DMS 273 (cell line): ENCODE data around the gene PTPRD.
"Not testable (repeated sequence)": the region's sequence is repeated elsewhere in the genome, so short reads cannot be mapped to it uniquely, and the experiment has no call there.

Experiments used
- DNase-seq: peaks from one replicate; lab custom pipeline; 2025; ENCODE audit not compliant: unreplicated experiment; lab: John Stamatoyannopoulos, UW

PTPRD gene

DNA sequence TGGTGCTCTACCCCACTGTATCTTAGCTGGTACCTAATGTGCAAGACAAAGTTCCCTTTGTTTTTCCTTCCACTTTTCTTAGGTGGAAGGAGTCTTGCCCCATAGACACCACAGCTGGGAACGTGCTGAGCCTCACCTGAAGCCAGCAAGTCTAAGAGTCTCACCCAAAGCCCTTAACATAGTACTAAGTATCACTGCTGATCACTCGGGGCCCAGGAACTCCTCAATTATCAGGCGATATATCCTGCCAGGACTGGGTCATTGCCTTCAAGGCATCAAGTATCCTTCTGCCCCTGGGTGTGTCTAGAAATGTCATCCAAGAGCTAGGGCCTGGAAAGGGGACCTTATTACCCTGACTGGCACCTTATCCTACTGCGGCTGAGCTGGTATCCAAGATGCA, 123.9 kb downstream of the PTPRD start:
- DNase-seq, result no peak

DNA sequence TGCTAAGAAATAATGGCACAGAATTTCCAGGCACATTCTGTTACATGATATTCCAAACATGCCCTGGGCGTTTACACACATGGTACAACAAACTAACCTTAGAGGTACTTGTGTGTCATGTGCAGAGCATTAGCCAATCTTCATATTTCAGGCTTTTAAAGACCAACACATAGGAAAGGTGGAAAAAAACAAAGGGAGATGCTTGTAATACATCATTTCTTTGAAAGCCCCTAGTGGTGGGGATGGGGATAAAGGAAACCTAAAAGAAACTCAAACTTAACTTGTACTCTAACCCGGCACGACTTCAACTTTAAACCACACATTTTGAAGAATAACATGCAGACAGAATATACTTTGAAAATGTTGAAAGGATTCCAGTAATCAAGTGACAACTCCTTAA, 133.6 kb downstream of the PTPRD start:
- peak; percentile 47 for DNase-seq

DNA sequence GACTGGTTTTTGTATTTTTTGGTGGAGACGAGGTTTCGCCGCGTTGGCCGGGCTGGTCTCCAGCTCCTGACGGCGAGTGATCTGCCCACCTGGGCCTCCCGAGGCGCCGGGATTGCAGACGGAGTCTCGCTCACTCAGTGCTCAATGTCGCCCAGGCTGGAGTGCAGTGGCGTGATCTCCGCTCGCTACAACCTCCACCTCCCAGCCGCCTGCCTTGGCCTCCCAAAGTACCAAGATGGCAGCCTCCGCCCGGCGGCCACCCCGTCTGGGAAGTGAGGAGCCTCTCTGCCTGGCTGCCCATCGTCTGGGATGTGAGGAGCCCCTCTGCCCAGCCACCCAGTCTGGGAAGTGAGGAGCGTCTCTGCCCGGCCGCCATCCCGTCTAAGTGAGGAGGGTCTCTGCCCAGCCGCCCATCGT, 163.6 kb downstream of the PTPRD start:
- not testable (repeated sequence) for DNase-seq

DNA sequence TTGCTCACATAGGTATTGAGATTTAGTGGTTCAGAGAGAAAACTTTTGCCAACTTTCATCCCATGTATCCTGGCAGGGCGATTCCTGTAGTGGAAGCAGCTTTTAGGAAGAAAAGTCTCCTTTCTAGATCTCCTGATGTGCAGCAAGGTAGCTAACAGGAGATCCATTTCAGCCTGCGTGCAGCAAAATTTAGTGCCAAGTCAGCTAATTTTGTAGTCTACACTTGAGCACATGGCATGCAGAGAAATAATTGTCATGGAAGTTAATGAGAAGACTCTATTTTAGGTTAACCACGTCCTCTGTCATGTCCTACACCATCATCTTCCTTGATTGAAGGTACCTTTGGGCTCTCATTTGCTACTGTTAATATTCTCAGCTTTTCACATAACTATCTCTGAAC, 165.8 kb downstream of the PTPRD start:
- DNase-seq, result peak; percentile 42

DNA sequence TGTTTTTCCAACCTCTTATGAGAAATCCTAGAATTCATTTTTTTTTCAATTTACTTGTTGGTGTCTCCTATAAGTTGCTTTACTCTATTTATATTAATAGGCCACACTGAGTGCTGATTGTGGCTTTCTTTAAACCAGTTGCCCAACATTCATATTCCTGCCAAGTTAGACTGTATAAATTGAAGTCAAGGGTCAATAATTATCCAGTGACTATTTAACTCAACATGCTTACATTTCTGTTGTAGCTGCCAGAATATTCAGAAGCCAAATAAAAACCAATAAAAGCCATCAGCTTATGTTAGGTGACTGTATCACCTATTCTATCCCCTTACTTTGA, 169.0 kb downstream of the PTPRD start:
- peak; percentile 6 for DNase-seq

DNA sequence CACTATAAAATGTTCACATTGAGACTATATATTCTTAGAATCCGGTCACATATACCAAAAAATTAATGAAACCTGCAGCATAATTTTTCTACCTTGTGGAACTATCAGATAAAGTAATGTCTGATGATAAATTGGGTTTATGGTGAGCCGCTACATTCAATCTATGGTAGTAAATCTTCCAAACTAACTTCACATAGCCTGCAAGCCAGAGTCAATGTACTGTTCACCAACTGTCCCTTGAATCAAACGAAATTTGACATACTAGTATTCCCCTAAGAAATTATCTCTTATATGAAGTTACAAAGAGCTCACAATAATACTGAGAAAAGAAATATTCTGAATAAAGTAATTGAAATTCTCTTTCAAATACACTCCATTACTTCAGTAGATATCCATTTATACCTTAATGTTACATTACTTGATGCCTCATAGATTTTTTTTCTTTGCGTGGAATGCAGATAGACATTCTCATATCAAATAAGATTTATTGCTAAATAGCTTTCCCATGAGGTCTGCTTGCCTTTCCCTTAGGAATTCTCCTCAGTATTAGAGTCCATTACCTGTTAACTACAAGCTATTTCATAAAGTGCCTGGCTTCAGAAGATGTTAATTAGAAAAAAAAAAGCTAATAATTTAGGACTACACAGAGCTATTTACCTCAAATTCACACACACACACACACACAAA, 169.5 kb downstream of the PTPRD start:
- DNase-seq, result no peak

DNA sequence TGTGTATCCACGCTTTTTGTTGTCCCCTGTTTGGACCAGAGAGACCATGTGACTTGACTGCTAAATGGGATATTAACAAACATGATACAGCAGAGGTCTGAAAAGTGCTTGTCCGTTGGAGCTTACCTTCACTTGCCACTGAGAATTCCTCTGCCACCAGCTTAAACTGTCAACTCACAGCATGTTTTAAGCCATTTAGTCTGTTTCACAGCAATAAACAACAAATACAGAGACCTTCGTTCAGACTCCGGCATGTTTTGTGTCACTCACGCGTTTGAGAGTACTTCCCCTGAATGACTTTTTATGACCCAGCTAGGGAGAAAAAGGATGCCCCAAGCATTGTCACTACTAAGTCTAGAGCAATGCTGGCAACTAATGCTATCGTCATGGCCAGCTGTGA, 173.8 kb downstream of the PTPRD start:
- DNase-seq, result no peak

DNA sequence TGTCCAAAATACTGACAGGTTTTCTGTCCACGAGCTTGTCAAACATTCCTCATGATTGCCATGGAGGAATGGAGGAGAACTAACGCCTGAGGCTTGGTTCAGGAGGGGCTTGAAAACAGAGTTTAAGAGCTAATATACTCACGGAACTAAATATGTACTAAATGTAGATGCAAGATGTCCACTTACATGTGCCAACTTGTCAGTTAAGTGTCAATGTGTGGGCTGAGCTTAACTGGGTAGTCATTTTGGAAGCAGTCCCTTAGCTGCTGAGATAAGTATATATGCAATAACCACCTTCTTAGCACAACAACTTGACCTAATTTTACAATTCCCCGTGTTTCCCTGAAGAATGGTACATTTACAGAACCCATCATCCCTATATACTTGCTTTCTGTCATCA, 176.0 kb downstream of the PTPRD start:
- peak; percentile 8 for DNase-seq

DNA sequence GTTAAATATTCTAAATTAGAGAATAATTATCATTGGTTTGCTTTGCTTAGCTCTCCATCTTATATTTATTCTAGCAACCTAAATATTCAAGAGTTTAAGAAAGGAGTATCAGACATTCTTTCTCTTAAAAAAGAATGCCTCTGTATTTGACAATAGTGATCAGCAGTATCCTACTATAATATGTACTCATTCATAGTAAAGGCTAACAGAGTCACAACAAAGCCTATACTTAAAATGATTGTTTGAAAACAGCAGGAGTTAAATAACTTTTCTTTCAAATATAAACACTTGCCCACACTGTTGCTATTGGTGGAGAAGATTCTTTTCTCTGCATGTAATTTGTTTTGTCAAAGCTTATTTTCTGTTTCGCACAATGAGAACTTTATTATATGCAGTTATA, 178.4 kb downstream of the PTPRD start:
- DNase-seq, result no peak

DNA sequence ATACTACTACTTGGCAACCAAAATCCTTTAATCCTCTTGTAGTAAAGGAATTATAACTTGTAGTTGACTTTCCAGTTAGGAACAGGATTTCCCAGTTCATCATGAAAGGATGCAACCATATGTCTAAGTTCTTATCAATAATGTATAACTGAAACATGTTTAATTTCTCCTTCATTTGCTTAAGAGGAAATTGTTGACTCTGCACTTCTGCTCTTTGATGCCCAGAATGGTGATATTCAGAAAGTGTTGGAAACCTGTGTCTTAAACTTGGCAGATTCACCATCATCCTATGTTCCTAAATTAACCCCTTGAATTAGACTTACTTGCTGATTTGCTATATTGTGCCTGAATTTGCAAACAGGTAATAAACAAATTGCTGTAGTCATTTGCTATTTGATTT, 201.5 kb downstream of the PTPRD start:
- DNase-seq, result no peak

DNA sequence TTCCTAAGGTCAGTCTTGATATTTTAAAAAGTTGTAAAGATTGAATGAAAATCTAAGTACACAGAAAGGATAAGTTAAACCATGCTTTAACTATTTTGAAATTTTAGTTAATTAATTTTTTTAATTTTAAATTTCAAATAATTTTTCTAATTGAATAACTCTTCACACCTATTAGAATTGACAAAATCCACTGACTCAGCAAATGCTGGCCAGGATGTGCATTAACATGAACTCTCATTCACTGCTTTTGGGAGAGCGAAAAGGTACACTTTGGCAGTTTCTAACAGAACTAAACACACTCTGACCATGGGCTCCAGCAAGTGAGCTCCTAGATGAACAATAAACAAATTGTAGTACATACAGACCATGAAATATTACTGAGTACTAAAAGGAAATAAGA, 209.5 kb downstream of the PTPRD start:
- DNase-seq, result no peak

DNA sequence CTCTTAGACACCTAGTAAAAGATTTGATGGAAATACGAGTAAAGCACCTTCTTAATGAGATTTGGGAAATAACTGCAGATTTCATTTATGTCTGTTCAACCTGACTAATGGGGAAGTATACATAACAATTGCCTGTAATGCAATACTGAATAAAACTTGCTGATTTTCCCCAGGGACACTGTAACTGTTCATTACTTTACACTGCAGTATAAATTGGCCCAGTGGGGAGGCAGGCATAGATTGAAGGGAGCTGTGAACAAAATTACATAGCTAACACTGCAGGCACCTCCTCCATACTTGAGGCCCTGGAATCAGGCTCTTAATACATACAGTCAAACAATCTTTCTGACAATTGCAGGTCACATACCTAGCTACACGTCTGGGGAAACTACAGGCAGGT, 216.2 kb downstream of the PTPRD start:
- peak; percentile 35 for DNase-seq

DNA sequence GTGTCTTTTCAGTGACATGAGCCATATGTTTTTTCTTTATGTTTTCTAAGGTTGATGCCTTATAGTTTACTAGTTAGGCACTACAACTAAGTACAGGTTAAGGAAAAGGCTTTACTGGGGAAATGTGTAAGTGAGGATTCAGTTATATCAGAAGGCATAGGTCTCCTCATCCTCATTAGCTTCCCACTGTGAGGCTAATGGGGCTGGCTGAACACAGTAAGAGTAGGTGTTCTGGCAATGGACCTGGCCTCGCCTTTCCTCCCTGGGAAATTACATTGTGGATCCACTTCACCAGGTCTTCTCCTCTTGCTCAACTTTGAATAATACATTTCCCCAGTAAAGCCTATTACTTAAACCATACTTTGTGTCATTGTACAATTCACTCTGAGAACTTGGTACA, 225.5 kb downstream of the PTPRD start:
- DNase-seq, result no peak

DNA sequence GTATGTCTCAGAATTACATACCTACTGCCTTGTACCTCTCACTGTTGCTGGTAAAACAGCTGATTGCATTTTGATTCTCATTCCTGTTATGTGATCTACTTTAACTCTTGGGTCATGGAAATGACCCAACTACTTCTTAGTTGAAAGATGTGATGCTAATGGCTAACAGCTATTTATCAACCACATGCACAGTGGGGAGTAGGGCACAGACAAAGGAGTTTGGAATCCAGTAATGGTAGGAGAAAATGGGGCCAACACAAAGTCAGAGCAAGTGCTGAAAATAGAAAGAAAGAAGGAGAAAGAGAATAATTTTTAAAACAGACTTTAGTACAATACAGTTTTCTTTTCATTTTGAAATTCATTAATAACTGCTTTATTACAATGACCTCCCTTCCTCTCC, 241.0 kb downstream of the PTPRD start:
- no peak for DNase-seq

DNA sequence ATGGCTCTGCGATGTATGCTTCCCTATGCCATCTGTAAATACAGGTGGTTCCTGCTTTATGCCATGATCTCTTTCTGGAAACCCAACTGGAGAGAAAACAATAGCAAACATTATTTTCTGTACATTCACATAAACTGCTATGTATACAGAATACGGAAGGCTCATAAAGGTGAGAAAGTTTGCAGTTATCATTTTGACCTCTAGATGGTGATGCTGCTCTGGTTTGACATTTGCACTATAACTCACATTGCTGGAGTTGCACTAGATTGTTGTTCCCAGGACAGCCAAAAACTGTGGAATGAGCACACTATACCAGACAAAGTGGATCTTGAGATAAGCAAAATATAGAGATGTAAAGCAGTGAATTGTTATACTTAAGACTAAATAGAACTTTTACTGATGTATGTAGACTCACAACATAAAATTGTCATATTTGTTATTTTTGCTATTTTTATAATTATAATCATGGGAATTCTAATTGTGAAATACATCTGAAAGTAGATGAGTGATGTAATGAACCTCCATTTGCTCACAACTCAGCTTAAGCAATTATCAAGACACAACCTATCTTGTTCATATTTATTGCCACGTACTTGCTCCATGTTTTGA, 246.5 kb downstream of the PTPRD start:
- peak; percentile 84 for DNase-seq

DNA sequence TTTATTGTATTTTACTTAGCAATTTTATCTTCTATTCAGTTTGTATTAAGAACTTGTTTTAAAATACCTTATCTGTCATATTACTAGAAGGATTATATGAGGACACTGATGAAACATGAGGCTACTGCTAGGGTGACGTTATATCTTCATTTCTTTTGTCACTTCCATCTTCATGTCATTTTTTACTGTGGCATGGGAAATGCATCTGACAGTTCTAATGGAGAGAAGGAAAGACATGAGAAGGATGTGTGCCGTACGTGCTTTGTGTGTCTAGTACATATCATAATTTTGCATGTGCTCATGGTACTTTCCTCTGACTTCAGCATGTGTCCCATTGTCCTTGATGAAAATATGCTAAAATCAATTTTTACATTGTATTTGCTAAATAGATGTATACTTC, 258.2 kb downstream of the PTPRD start:
- no peak for DNase-seq

DNA sequence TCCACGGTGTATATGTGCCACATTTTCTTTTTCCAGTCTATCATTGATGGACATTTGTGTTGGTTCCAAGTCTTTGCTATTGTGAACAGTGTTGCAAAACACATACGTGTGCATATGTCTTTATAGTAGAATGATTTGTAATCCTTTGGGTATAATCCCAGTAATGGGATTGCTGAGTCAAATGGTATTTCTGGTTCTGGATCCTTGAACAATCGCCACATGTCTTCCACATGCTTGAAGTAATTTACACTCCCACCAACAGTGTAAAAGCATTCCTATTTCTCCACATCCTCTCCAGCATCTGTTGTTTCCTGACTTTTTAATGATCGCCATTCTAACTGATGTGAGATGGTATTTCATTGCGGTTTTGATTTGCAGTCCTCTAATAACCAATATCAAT, 267.2 kb downstream of the PTPRD start:
- DNase-seq, result not testable (repeated sequence)

DNA sequence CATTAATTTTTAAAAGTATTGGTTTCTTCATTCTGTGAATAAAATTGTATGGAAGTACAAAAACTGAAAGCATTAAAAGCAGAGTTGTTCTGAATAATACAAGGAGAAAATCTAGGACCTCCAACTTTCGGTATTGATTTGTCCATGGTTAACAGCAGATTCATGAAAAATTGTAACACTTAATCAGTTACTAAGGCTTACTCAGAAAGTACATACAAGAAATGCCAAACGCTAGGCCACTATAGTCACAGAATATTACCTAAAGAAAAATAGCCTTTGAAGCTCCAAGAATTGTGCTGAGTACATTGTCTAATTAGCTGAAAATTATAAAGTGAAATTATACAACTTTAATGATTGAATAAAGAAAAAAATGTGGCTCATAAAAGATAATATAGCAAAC, 271.7 kb downstream of the PTPRD start:
- DNase-seq, result no peak

DNA sequence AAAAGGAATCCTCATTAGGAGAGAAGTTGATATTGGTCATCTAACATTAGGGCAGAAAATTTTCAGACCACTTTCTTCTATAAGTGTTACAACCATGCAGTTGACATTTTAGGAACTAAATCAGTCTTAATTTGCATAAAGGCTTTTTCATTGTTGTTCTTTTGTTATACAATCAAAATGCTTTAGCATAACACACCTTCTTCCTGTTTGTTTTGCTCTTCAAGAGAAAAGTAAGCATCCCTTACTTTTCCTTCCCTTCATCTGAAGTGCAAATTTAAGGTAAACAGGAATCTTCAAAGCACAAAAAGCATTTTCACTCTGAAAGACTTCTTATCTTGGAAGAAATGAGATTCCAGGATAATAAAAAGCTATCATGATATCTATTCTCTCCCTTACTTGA, 273.6 kb downstream of the PTPRD start:
- no peak for DNase-seq

DNA sequence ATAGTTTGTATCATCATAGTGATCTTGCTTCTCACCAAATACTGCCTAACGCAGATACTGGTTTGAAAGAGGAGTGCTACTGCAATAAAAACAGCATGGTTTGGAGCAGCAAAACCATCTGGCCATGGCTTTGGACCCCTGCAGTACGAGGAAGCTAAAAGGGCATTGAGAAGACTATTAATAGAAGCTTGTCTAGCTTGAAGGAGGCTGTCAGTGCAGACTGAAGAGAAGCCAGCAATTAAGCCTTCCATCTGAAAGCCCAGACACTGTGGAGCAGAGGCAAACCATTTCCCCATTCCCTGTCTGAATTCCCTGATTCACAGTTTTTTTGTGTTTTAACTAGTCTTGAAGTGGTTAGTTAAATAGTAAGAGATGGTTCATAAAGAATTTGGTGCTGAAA, 281.6 kb downstream of the PTPRD start:
- DNase-seq, result peak; percentile 19

DNA sequence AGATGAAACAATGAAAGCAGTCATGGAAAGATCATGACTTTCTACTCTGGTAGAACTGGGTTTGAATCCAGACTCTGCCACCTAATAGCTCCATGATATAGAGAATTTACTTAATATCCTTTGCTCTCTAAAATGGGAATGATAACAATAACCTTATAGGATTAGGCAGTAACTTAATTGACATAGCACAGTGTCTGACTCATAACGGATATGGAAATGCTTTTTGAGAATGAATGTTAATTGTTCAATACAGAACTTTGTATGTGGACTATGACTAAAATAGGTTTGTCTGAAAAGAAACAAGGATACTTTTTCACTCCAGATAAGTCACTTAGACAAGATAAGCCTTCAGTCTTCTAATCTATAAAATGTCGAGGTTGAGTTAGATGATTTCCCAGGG, 330.7 kb downstream of the PTPRD start:
- DNase-seq, result no peak

DNA sequence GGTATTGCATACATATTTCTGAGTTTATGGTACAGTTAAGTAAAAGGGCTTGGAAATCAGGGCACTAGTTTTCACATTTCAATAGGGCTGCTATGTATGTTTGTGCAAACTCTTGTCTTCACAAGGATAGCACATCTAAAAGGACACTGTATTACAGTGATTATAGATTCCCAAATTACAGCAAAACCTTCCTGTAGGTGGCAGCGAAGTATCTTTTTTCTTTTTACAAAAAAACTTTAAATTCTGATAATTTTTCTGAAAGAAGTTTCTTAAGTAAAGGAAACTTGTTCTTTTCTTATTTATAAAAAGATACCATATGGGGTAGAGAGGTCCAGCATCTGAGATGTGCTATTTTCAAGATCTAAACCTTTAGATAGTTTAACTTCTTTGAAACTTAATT, 337.8 kb downstream of the PTPRD start:
- DNase-seq, result peak; percentile 29

DNA sequence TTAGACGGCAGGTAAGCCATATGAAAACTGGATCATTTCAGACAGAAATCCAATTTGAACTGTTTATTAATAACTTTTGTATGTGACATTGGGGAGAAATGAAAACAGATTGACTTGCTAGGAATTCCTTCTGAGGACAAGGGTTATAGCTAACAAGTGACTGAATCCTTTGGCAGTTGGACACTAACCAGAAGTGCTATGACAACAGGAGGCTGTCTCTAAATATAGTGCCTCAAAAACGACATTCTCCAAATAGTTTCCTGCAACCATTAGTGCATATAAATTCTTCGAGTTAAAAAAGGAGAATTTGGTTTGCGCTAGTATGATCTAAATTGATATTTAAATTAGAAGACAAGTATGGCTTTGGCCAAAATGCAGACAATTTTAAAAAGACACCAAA, 338.6 kb downstream of the PTPRD start:
- no peak for DNase-seq
